H9 (cell line): Measurements from ENCODE around the gene NRCAM. TPM values are rescaled to one million over a fixed set of nuclear protein-coding genes. Genes with fewer than 3 reads are reported as not detected.

Source experiments
- DNase-seq: peaks from one replicate; pipeline ENCODE4 v3.0.0-alpha.2; 2017
- H2AFZ ChIP-seq: one replicate; pipeline ENCODE4 v1.6.1; 2013; ENCODE audit warnings: mild to moderate bottlenecking, low read length, control low read depth, moderate library complexity
- H2AK5ac ChIP-seq: 2 replicates; pipeline ENCODE4 v1.6.1; 2013; ENCODE audit warnings: low read length, control low read depth, mixed read lengths; ENCODE audit not compliant: insufficient read length
- H2BK120ac ChIP-seq: one replicate; pipeline ENCODE4 v1.6.1; 2013; ENCODE audit warnings: low read depth, mild to moderate bottlenecking, low read length, control low read depth, inconsistent platforms; ENCODE audit not compliant: poor library complexity, severe bottlenecking
- H2BK12ac ChIP-seq: 2 replicates; pipeline ENCODE4 v1.6.1; 2013; ENCODE audit warnings: low read length, control low read depth, mixed read lengths, low read depth; ENCODE audit not compliant: insufficient read length
- H2BK15ac ChIP-seq: 2 replicates; pipeline ENCODE4 v1.6.1; 2013; ENCODE audit warnings: low read depth, low read length, control low read depth
- H2BK20ac ChIP-seq: one replicate; pipeline ENCODE4 v1.6.1; 2013; ENCODE audit warnings: low read depth, mild to moderate bottlenecking, low read length, control low read depth, inconsistent platforms; ENCODE audit not compliant: poor library complexity, severe bottlenecking
- H2BK5ac ChIP-seq: 2 replicates; pipeline ENCODE4 v1.6.1; 2013; ENCODE audit warnings: low read length, control low read depth, mixed read lengths; ENCODE audit not compliant: insufficient read length
- H3K14ac ChIP-seq: 2 replicates; pipeline ENCODE4 v1.6.1; 2013; ENCODE audit warnings: low read length, control low read depth; ENCODE audit not compliant: insufficient read depth
- H3K18ac ChIP-seq: 2 replicates; pipeline ENCODE4 v1.6.1; 2013; ENCODE audit warnings: low read depth, mild to moderate bottlenecking, mixed read lengths, low read length, control low read depth; ENCODE audit not compliant: insufficient read length
- H3K23ac ChIP-seq: 2 replicates; pipeline ENCODE4 v1.6.1; 2013; ENCODE audit warnings: low read length, control low read depth, mixed read lengths, low read depth; ENCODE audit not compliant: insufficient read length
- H3K23me2 ChIP-seq: 2 replicates; pipeline ENCODE4 v1.6.1; 2013; ENCODE audit warnings: low read depth, mild to moderate bottlenecking, mixed read lengths, low read length, control low read depth; ENCODE audit not compliant: insufficient read length, poor library complexity, severe bottlenecking
- H3K27ac ChIP-seq: 2 replicates; pipeline ENCODE4 v1.5.1; 2013; ENCODE audit warnings: low read length, control low read depth, mixed read lengths, low read depth; ENCODE audit not compliant: insufficient read length
- H3K27me3 ChIP-seq: 2 replicates; pipeline ENCODE4 v1.6.1; 2013; ENCODE audit warnings: low read length, control low read depth, inconsistent platforms; ENCODE audit not compliant: insufficient read depth
- H3K4ac ChIP-seq: 2 replicates; pipeline ENCODE4 v1.6.1; 2013; ENCODE audit warnings: low read depth, mild to moderate bottlenecking, control low read depth, inconsistent platforms, low read length, moderate library complexity
- H3K4me1 ChIP-seq: 2 replicates; pipeline ENCODE4 v1.6.1; 2013; ENCODE audit warnings: low read length, control low read depth, inconsistent platforms; ENCODE audit not compliant: insufficient read depth
- H3K4me2 ChIP-seq: 2 replicates; pipeline ENCODE4 v1.6.1; 2013; ENCODE audit warnings: low read length, control low read depth, mixed read lengths; ENCODE audit not compliant: insufficient read length, insufficient read depth
- H3K56ac ChIP-seq: 2 replicates; pipeline ENCODE4 v1.6.1; 2013; ENCODE audit warnings: low read depth, mild to moderate bottlenecking, mixed read lengths, low read length, control low read depth; ENCODE audit not compliant: insufficient read length
- H3K79me1 ChIP-seq: 2 replicates; pipeline ENCODE4 v1.6.1; 2013; ENCODE audit warnings: low read depth, mild to moderate bottlenecking, moderate library complexity, low read length, control low read depth, inconsistent platforms; ENCODE audit not compliant: insufficient read depth, poor library complexity, severe bottlenecking
- H3K79me2 ChIP-seq: 2 replicates; pipeline ENCODE4 v1.6.1; 2013; ENCODE audit warnings: low read length, control low read depth, inconsistent platforms; ENCODE audit not compliant: insufficient read depth
- H3K9ac ChIP-seq: 2 replicates; pipeline ENCODE4 v1.6.1; 2013; ENCODE audit warnings: low read length, control low read depth, mixed read lengths; ENCODE audit not compliant: insufficient read length; ENCODE audit errors: extremely low read depth
- H3K9me3 ChIP-seq: one replicate; pipeline ENCODE4 v1.6.1; 2013; ENCODE audit warnings: low read depth, low read length, inconsistent platforms; ENCODE audit not compliant: control insufficient read depth
- H3T11ph ChIP-seq: one replicate; pipeline ENCODE4 v1.6.1; 2013; ENCODE audit warnings: mild to moderate bottlenecking, low read length, control low read depth, inconsistent platforms
- H4K20me1 ChIP-seq: one replicate; pipeline ENCODE4 v1.6.1; 2013; ENCODE audit not compliant: control insufficient read depth, insufficient read length, insufficient read depth
- H4K5ac ChIP-seq: 2 replicates; pipeline ENCODE4 v1.6.1; 2013; ENCODE audit warnings: low read depth, mild to moderate bottlenecking, mixed read lengths, low read length, control low read depth; ENCODE audit not compliant: insufficient read length
- H4K8ac ChIP-seq: replicated peaks from 2 replicates; pipeline ENCODE4 v1.6.1; 2013; ENCODE audit warnings: low read length, control low read depth, mixed read lengths, low read depth; ENCODE audit not compliant: insufficient read length
- H4K91ac ChIP-seq: 2 replicates; pipeline ENCODE4 v1.6.1; 2013; ENCODE audit warnings: low read depth, mild to moderate bottlenecking, moderate library complexity, mixed read lengths, low read length, control low read depth; ENCODE audit not compliant: insufficient read length
- H3K27ac Mint-ChIP-seq, 3 experiments: 2 replicates in 2 of 3; 3 replicates in 1 of 3; pipeline ENCODE4 v1.8.0; 2020 to 2021; ENCODE audit warnings: mixed read lengths in 3 of 3, mild to moderate bottlenecking in 1 of 3, moderate library complexity in 1 of 3
- H3K27me3 Mint-ChIP-seq: 2 replicates; pipeline ENCODE4 v1.8.0; 2021; ENCODE audit warnings: low read depth, mild to moderate bottlenecking, moderate library complexity, mixed read lengths
- H3K36me3 Mint-ChIP-seq, 3 experiments: 2 replicates in 2 of 3; 3 replicates in 1 of 3; pipeline ENCODE4 v1.8.0; 2020 to 2021; ENCODE audit warnings: low read depth in 3 of 3, mixed read lengths in 3 of 3; ENCODE audit not compliant: insufficient read depth in 1 of 3
- H3K4me1 Mint-ChIP-seq, 2 experiments: 2 replicates each; pipeline ENCODE4 v1.8.0; 2020; ENCODE audit warnings: mixed read lengths in 2 of 2
- H3K4me3 Mint-ChIP-seq, 2 experiments: 2 replicates in 1 of 2; 3 replicates in 1 of 2; pipeline ENCODE4 v1.8.0; 2020 to 2021; ENCODE audit warnings: mild to moderate bottlenecking in 2 of 2, mixed read lengths in 2 of 2, moderate library complexity in 1 of 2
- H3K9me3 Mint-ChIP-seq, 2 experiments: 2 replicates in 1 of 2; 3 replicates in 1 of 2; pipeline ENCODE4 v1.8.0; 2020; ENCODE audit warnings: mild to moderate bottlenecking in 2 of 2, mixed read lengths in 2 of 2, moderate library complexity in 1 of 2
- WGBS: extraction: QIAGEN DNeasy Blood & Tissue Kit; methylation state at CpG from one replicate; pipeline ENCODE4 v1.1.7; 2013; ENCODE audit warnings: missing lambda C conversion rate, low lambda C conversion rate, mixed read lengths; ENCODE audit not compliant: insufficient read length; ENCODE audit errors: extremely low coverage; 5-methylcytosine and 5-hydroxymethylcytosine counted together
- total RNA-seq: library from RNA; stranded (reverse); gene quantifications from 2 replicates; pipeline ENCODE4 v1.2.1, GENCODE V29; 2021
- TF ChIP-seq, protein P1 (sequence below): fragments of 200-600 bp; sonication (generic); conservative IDR thresholded peaks from 3 replicates; pipeline ENCODE4 v1.8.0; 2021; ENCODE audit warnings: antibody characterized with exemption, mild to moderate bottlenecking

Gene NRCAM
- total RNA-seq, 1 experiment from 2014 or later: 2.3 TPM

DNA sequence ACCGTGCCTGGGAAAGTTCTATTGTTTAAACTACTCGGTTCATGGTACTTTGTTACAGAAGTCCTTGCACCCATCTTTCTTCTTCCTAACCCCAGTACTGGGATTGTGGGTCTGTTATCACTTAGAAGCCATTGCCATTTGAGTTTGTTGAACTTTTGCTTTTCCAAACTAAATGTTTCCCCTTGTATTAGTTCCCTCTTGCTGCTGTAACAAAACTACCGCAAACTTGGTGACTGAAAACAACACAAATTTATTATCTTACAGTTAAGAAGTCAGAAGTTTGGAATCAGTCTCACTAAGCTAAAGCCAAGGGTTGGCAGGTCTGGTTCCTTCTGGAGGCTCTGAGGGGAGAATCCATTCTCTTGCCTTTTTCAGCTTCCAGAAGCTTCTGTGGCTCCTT lies 319.2 kb downstream of the NRCAM start:
- Histone ChIP-seq H3K4ac (no peak overlapping the region), H2BK120ac (no peak overlapping the region), H2BK20ac (no peak overlapping the region), H2BK5ac (no peak overlapping the region), H3T11ph (no peak overlapping the region), H4K20me1 (no peaks in the 10 kb centered on the region), H3K56ac (no peak overlapping the region), H3K79me1 (no peaks in the 10 kb centered on the region), H3K18ac (no peak overlapping the region), H3K9me3 (no peaks in the 10 kb centered on the region), H2AFZ (no peak overlapping the region), H3K9ac (no peak overlapping the region), H4K5ac (no peak overlapping the region), H3K4me1 (no peaks in the 10 kb centered on the region), H3K79me2 (no peaks in the 10 kb centered on the region), H3K27ac (no peak overlapping the region), H3K14ac (no peak overlapping the region), H3K23me2 (no peaks in the 10 kb centered on the region), H3K23ac (no peak overlapping the region), H3K4me2 (no peak overlapping the region), H2BK12ac (no peak overlapping the region), H4K91ac (no peak overlapping the region), H3K27me3 (no peaks in the 10 kb centered on the region), H4K8ac (no peak overlapping the region), H2BK15ac (no peak overlapping the region), H2AK5ac (no peak overlapping the region)
- no CpG with 5 or more reads among the region's 3 CpGs for WGBS
- TF ChIP-seq, protein P1, sequence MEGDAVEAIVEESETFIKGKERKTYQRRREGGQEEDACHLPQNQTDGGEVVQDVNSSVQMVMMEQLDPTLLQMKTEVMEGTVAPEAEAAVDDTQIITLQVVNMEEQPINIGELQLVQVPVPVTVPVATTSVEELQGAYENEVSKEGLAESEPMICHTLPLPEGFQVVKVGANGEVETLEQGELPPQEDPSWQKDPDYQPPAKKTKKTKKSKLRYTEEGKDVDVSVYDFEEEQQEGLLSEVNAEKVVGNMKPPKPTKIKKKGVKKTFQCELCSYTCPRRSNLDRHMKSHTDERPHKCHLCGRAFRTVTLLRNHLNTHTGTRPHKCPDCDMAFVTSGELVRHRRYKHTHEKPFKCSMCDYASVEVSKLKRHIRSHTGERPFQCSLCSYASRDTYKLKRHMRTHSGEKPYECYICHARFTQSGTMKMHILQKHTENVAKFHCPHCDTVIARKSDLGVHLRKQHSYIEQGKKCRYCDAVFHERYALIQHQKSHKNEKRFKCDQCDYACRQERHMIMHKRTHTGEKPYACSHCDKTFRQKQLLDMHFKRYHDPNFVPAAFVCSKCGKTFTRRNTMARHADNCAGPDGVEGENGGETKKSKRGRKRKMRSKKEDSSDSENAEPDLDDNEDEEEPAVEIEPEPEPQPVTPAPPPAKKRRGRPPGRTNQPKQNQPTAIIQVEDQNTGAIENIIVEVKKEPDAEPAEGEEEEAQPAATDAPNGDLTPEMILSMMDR: no peak
- no peak for DNase-seq
- H3K27ac Mint-ChIP-seq: no peak overlapping the region
- peaks cover 4% of the 10 kb centered on the region; the same call in 1 of the 2 replicates for H3K27me3 Mint-ChIP-seq
- H3K4me3 Mint-ChIP-seq: no peak overlapping the region
- peaks cover 3 to 4% of the 10 kb centered on the region in 2 experiments; a peak in 3 of 5 replicates for H3K9me3 Mint-ChIP-seq
- H3K36me3 Mint-ChIP-seq: no peaks in the 10 kb centered on the region
- H3K4me1 Mint-ChIP-seq: peaks cover 7 to 11% of the 10 kb centered on the region in 2 experiments
